Suprapubic skin (tissue), 4 donors: ENCODE measurements around the gene PDF. TPM values are rescaled to one million over a fixed set of nuclear protein-coding genes. Genes with fewer than 3 reads are reported as not detected.

Experiments
- DNase-seq, 2 donors: peaks; one replicate each; pipeline ENCODE4 v3.0.0-alpha.2; 2019; ENCODE audit warnings: low spot score in 2 of 2
- H3K27ac ChIP-seq: fragments of 200-600 bp; sonication (generic); one replicate; pipeline ENCODE4 v1.5.1; 2019
- H3K27me3 ChIP-seq: fragments of 200-600 bp; sonication (generic); one replicate; pipeline ENCODE4 v1.5.1; 2019
- H3K36me3 ChIP-seq: fragments of 200-600 bp; sonication (generic); one replicate; pipeline ENCODE4 v1.5.1; 2019
- H3K4me1 ChIP-seq: fragments of 200-600 bp; sonication (generic); one replicate; pipeline ENCODE4 v1.5.1; 2019
- H3K4me3 ChIP-seq: fragments of 200-600 bp; sonication (generic); one replicate; pipeline ENCODE4 v1.5.1; 2019; ENCODE audit warnings: mild to moderate bottlenecking
- H3K9me3 ChIP-seq: fragments of 200-600 bp; sonication (generic); one replicate; pipeline ENCODE4 v1.5.1; 2019
- EP300 ChIP-seq: sonication (generic); formaldehyde crosslinking; IDR thresholded peaks from one replicate; pipeline ENCODE4 v1.6.1; 2017; ENCODE audit warnings: antibody characterized with exemption
- POLR2A ChIP-seq, 2 donors: fragments of 450-650 bp; IDR thresholded peaks; one replicate each; pipeline ENCODE4 v1.6.1; 2017; ENCODE audit warnings: antibody characterized with exemption in 2 of 2, mild to moderate bottlenecking in 2 of 2, moderate library complexity in 2 of 2
- POLR2AphosphoS5 ChIP-seq, 3 donors: sonication (generic); formaldehyde crosslinking; IDR thresholded peaks; one replicate each; pipeline ENCODE4 v1.6.1; 2017; ENCODE audit warnings: antibody characterized with exemption in 3 of 3
- WGBS: methylation state at CpG from one replicate; pipeline ENCODE4 v1.1.5; 2018; 5-methylcytosine and 5-hydroxymethylcytosine counted together
- total RNA-seq, 4 donors: library from RNA; depleted of rRNA; stranded (reverse); fragments of >200 nt; gene quantifications; one replicate each; pipeline ENCODE4 v1.1.0, GENCODE V29; 2016
- TF ChIP-seq, protein P1 (sequence below), 2 donors: fragments of 200-600 bp in 1 of 2; fragments of 450-650 bp in 1 of 2; sonication (generic) in 1 of 2; IDR thresholded peaks; one replicate each; pipeline ENCODE4 v1.5.1; 2016 to 2019; ENCODE audit warnings: antibody characterized with exemption in 2 of 2, mild to moderate bottlenecking in 1 of 2, moderate library complexity in 1 of 2

PDF gene
- total RNA-seq, 4 donors from 2014 or later = 12.2 to 25.4 (median 21.2) TPM

DNA sequence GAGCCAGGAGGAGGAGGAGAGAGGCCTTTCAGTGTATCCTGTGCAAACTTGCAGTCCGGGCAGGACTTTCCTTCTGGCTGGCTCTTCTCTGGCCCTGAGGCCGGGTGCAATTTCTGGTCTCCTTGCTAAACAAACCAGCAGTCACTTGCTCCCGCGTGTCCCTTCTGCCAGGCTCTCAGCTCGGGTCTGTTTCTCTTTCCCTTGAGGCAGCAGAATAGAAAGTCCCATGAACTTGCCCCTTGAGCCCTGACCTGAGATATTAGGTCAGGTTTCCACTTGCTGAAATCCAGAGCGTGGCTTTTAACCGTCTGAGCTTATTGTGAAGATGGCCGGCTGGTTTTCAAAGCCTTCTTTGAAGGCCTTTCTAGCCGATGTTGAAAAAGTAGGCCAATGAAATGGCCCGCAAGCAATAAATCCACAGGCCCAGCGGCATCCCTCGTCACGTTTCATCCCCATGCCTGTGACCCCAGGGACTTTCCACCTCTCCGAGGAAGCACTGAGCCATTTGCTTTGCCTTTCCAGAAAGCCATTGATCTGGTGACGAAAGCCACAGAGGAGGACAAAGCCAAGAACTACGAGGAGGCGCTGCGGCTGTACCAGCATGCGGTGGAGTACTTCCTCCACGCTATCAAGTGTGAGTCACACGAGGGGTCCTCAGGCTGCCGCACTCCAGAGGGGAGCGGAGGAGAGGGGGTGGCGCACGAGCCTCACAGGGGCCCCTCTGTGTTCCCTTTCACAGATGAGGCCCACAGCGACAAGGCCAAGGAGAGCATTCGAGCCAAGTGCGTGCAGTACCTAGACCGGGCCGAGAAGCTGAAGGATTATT, 14.7 kb downstream of the PDF start:
- Histone ChIP-seq H3K9me3 (no peaks in the 10 kb centered on the region), H3K36me3 (peaks cover 62% of the 10 kb centered on the region), H3K27me3 (no peaks in the 10 kb centered on the region), H3K4me3 (no peak overlapping the region), H3K4me1 (peaks cover 14% of the 10 kb centered on the region), H3K27ac (no peak overlapping the region)
- WGBS = 87% methylated on average over 29 of the region's 30 CpGs
- DNase-seq = peak in 1 of 2 donors; percentile 56
- TF ChIP-seq POLR2AphosphoS5 (IDR thresholded peaks at IDR 0.05) (no peak), EP300 (no peak), POLR2A (IDR thresholded peaks at IDR 0.05) (no peak)
- TF ChIP-seq, protein P1, sequence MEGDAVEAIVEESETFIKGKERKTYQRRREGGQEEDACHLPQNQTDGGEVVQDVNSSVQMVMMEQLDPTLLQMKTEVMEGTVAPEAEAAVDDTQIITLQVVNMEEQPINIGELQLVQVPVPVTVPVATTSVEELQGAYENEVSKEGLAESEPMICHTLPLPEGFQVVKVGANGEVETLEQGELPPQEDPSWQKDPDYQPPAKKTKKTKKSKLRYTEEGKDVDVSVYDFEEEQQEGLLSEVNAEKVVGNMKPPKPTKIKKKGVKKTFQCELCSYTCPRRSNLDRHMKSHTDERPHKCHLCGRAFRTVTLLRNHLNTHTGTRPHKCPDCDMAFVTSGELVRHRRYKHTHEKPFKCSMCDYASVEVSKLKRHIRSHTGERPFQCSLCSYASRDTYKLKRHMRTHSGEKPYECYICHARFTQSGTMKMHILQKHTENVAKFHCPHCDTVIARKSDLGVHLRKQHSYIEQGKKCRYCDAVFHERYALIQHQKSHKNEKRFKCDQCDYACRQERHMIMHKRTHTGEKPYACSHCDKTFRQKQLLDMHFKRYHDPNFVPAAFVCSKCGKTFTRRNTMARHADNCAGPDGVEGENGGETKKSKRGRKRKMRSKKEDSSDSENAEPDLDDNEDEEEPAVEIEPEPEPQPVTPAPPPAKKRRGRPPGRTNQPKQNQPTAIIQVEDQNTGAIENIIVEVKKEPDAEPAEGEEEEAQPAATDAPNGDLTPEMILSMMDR (IDR thresholded peaks at IDR 0.05) = no peak

DNA sequence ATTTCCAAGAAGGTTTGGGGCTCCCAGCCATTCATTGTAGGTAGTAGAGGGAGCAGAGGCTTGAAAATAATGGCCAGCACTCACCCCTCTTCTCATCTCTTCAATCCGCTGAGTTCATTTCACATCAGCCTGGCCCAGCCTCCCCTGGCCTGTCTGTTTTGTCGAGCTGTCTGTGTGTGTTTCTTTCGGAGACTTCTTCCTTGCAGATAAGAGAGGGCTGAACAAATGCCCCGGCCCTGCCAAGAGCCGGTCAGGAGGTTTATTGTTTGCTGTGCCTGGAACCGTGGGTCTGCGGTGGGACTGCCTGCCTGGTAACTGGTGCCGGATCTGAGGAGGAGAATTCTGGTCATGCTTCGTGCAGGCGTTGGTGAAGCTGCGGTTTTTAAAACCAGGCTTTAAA, 15.9 kb downstream of the PDF start:
- Histone ChIP-seq H3K4me3 (no peak overlapping the region), H3K9me3 (no peaks in the 10 kb centered on the region), H3K4me1 (peaks cover 17% of the 10 kb centered on the region), H3K27me3 (no peaks in the 10 kb centered on the region), H3K36me3 (peaks cover 50% of the 10 kb centered on the region), H3K27ac (no peak overlapping the region)
- DNase-seq = peak in 1 of 2 donors; percentile 42
- TF ChIP-seq POLR2AphosphoS5 (IDR thresholded peaks at IDR 0.05) (no peak), EP300 (no peak), POLR2A (IDR thresholded peaks at IDR 0.05) (no peak)
- TF ChIP-seq, protein P1 (IDR thresholded peaks at IDR 0.05) = no peak
- WGBS = 94% methylated on average over 11 of the region's 11 CpGs

DNA sequence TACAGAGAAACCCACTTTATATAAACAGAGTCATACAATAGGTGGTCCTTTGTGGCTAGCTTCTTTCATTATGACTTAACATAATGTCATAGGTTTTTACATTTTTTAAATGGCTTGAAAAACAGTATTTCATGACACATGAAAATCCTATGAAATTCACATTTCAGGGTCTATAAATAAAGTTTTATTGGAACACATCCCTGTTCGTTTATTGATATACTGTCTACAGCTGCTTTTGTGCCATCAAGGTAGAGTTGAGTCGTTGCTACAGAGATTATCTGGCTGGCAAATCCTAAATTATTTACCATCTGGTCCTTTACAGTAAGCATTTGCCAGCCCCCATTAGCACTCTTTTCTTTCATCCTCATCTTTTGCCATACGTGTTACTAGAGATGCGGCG, 16.9 kb downstream of the PDF start:
- no peaks in the 10 kb centered on the region for H3K9me3 ChIP-seq
- H3K27me3 ChIP-seq = no peaks in the 10 kb centered on the region
- H3K4me1 ChIP-seq = peaks cover 17% of the 10 kb centered on the region
- no peak overlapping the region for H3K27ac ChIP-seq
- peaks cover 39% of the 10 kb centered on the region for H3K36me3 ChIP-seq
- WGBS = 96% methylated on average over 5 of the region's 5 CpGs
- DNase-seq = peak in 1 of 2 donors; percentile 19
- no peak overlapping the region for H3K4me3 ChIP-seq
- no peak for TF ChIP-seq POLR2AphosphoS5 (IDR thresholded peaks at IDR 0.05)
- no peak for TF ChIP-seq POLR2A (IDR thresholded peaks at IDR 0.05)
- TF ChIP-seq, protein P1 (IDR thresholded peaks at IDR 0.05) = no peak
- no peak for TF ChIP-seq EP300

DNA sequence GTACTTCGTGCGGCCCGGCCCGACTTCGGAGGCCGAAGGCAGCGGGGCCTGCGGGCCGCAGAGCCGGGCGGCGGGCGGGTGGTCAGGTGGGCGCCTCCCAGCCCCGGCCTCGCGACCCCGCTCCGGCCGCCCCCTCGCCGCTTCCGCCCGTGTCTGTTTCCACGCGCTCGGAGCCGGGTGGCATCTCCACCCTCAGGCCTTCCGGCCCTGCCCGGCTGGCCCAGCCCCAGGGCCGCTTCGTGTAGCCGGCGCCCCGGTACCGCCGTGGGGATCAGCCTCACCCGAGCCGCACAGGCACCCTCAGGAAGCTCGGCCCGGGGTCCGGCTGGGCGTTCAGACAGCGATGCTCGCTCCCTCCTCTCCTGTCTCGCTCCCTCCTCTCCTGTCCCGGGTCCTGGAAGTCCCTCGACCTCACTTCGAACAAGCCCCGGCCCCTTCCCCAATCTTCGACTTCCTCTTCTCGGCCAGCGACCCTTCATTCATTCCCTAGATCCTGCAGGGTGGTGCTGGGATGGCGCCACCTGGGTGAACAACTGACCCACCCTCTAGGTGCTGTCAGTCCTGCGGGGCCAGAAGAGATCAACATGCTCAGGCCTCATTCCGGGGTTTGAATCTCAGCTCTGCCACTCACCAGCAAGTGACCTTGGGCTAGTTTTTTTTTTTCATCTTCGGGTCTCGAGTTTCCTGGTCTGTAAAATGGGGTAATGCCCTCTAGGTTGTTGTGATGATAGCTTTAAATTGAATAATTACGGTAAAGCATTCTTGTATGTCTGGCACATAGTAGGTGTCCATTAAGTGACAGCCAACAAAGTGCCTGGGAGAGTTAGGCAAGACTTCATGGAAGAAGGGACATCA, 18.6 kb downstream of the PDF start:
- peak in 1 of 2 donors; percentile 75 for DNase-seq
- Histone ChIP-seq H3K27ac (peak overlapping the region; percentile 89), H3K4me3 (peak overlapping the region; percentile 87), H3K4me1 (peaks cover 17% of the 10 kb centered on the region), H3K9me3 (no peaks in the 10 kb centered on the region), H3K36me3 (peaks cover 24% of the 10 kb centered on the region), H3K27me3 (no peaks in the 10 kb centered on the region)
- no peak for TF ChIP-seq POLR2A (IDR thresholded peaks at IDR 0.05)
- TF ChIP-seq POLR2AphosphoS5 (IDR thresholded peaks at IDR 0.05) = no peak
- no peak for TF ChIP-seq EP300
- TF ChIP-seq, protein P1 (IDR thresholded peaks at IDR 0.05) = no peak
- 2% methylated on average over 11 of the region's 59 CpGs for WGBS
